Measurements from ENCODE around the gene SPATA21. TPM values are rescaled to one million over a fixed set of nuclear protein-coding genes. Genes with fewer than 3 reads are reported as not detected.
A peak's percentile ranks its signal among the peaks of the same experiment; 100 is the strongest.

The SPATA21 gene
- polyA plus RNA-seq, 2 of the 4 experiments (the other 2 are of a cell fraction), result 0.08 to 0.09 TPM

- TF ChIP-seq RFX5 (IDR thresholded peaks at IDR 0.05), result no peak
- peak; percentile 38 for TF ChIP-seq MAFK (IDR thresholded peaks at IDR 0.05; ENCODE audit: partially characterized antibody)
- ATAC-seq, result peak in 1 of 2 experiments; percentile 13; a peak in 1 of 6 replicates
- no peak for FAIRE-seq
- DNase-seq (ENCODE audit: low read depth in 1 of 2, low spot score in 1 of 2), result no peak
- POLR2A ChIA-PET, result no interaction called here
- Histone ChIP-seq H3K4me3 (no peak overlapping the region), H3K4me2 (no peak overlapping the region), H3K9me3 (no peaks in the 10 kb centered on the region), H3K27ac (peak overlapping the region; percentile 30 to 73; a peak in 4 of 6 replicates), H3K4me1 (peaks cover 34% of the 10 kb centered on the region)
- CTCF ChIA-PET, result interaction anchor here (0.6 to 2.0 kb wide), 2 partner anchors 44 to 65 kb away, joined by 4 to 7 read pairs; partner anchors contain the start of gene NECAP2
- WGBS (ENCODE audit: missing lambda C conversion rate), result 97% methylated on average over 4 of the region's 7 CpGs
These were observed 40.6 kb downstream of the SPATA21 start for GRCh38 chr1:16396591-16396990.

GRCh38 chr1:16394977-16395376, 42.2 kb downstream of the SPATA21 start:
- POLR2A ChIA-PET, result no interaction called here
- Histone ChIP-seq H3K4me1 (peaks cover 44% of the 10 kb centered on the region), H3K4me2 (no peak overlapping the region), H3K9me3 (no peaks in the 10 kb centered on the region), H3K4me3 (no peak overlapping the region), H3K27ac (no peak overlapping the region)
- WGBS (ENCODE audit: missing lambda C conversion rate), result 96% methylated on average over 11 of the region's 13 CpGs
- no peak for ATAC-seq
- TF ChIP-seq TFCP2L1 (CRISPR knock-in tag; IDR thresholded peaks at IDR 0.05) (no peak), MAFK (IDR thresholded peaks at IDR 0.05; ENCODE audit: partially characterized antibody) (no peak), KDM1A (IDR thresholded peaks at IDR 0.05; ENCODE audit: low read depth) (no peak), POLR2AphosphoS2 (conservative IDR thresholded peaks at IDR 0.05; ENCODE audit: low read length) (no peak), KDM5A (IDR thresholded peaks at IDR 0.05) (no peak), BHLHE40 (IDR thresholded peaks at IDR 0.05; ENCODE audit: low read depth, low read length) (no peak), CBX8 (IDR thresholded peaks at IDR 0.05) (no peak), FOSL2 (IDR thresholded peaks at IDR 0.05) (no peak), FOSL2 (CRISPR knock-in tag; IDR thresholded peaks at IDR 0.05) (no peak), EHF (CRISPR knock-in tag; IDR thresholded peaks at IDR 0.05) (no peak), TP53 (CRISPR knock-in tag; IDR thresholded peaks at IDR 0.05) (no peak), FOXS1 (CRISPR knock-in tag; IDR thresholded peaks at IDR 0.05) (no peak), CHD4 (IDR thresholded peaks at IDR 0.05; ENCODE audit: borderline replicate concordance) (no peak), HOXA7 (CRISPR knock-in tag; IDR thresholded peaks at IDR 0.05) (no peak), BCL3 (IDR thresholded peaks at IDR 0.05) (no peak), HOXB13 (CRISPR knock-in tag; IDR thresholded peaks at IDR 0.05; ENCODE audit: low read depth) (no peak), SMC3 (IDR thresholded peaks at IDR 0.05) (no peak)
- TF ChIP-seq, protein P1, sequence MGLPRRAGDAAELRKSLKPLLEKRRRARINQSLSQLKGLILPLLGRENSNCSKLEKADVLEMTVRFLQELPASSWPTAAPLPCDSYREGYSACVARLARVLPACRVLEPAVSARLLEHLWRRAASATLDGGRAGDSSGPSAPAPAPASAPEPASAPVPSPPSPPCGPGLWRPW (IDR thresholded peaks at IDR 0.05), result no peak
- TF ChIP-seq, protein P2, sequence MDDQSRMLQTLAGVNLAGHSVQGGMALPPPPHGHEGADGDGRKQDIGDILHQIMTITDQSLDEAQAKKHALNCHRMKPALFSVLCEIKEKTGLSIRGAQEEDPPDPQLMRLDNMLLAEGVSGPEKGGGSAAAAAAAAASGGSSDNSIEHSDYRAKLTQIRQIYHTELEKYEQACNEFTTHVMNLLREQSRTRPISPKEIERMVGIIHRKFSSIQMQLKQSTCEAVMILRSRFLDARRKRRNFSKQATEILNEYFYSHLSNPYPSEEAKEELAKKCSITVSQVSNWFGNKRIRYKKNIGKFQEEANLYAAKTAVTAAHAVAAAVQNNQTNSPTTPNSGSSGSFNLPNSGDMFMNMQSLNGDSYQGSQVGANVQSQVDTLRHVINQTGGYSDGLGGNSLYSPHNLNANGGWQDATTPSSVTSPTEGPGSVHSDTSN (IDR thresholded peaks at IDR 0.05), result no peak
- TF ChIP-seq, protein P3, sequence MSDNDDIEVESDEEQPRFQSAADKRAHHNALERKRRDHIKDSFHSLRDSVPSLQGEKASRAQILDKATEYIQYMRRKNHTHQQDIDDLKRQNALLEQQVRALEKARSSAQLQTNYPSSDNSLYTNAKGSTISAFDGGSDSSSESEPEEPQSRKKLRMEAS (IDR thresholded peaks at IDR 0.05), result no peak
- TF ChIP-seq, protein P4, sequence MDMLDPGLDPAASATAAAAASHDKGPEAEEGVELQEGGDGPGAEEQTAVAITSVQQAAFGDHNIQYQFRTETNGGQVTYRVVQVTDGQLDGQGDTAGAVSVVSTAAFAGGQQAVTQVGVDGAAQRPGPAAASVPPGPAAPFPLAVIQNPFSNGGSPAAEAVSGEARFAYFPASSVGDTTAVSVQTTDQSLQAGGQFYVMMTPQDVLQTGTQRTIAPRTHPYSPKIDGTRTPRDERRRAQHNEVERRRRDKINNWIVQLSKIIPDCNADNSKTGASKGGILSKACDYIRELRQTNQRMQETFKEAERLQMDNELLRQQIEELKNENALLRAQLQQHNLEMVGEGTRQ (IDR thresholded peaks at IDR 0.05), result no peak
- no peak for DNase-seq (ENCODE audit: low read depth in 1 of 2, low spot score in 1 of 2)
- CTCF ChIA-PET, result interaction anchor here (0.7 to 1.9 kb wide), 2 partner anchors 13 to 45 kb away, joined by 3 to 5 read pairs; partner anchors contain the start of gene NECAP2
- FAIRE-seq, result no peak
